Measurements from ENCODE around the gene ANKH. TPM values are rescaled to one million over a fixed set of nuclear protein-coding genes. Genes with fewer than 3 reads are reported as not detected.
"Not testable (repeated sequence)": the region's sequence is repeated elsewhere in the genome, so short reads cannot be mapped to it uniquely, and the experiment has no call there.

The ANKH gene
- polyA plus RNA-seq, 3 donors, result 12.9 to 18.7 (median 14.0) TPM

DNA sequence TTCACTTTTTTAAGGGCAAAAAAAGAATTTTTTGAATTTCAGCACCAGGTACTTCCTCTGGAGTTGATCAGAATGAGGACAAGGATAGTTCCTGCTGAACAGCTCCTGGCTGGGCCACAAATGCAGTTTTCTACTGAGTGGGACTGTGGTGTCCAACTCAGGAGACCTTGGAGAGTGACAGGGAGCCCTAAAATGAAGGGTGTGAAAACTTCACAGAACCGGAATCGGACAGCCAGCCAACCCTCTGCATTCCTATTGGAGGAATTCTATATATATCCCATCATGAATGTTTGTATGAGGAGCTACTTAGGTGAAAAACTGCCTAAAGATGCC, 40.6 kb downstream of the ANKH start:
- DNase-seq (ENCODE audit: low read depth in 3 of 3, low spot score in 2 of 3), result no peak

DNA sequence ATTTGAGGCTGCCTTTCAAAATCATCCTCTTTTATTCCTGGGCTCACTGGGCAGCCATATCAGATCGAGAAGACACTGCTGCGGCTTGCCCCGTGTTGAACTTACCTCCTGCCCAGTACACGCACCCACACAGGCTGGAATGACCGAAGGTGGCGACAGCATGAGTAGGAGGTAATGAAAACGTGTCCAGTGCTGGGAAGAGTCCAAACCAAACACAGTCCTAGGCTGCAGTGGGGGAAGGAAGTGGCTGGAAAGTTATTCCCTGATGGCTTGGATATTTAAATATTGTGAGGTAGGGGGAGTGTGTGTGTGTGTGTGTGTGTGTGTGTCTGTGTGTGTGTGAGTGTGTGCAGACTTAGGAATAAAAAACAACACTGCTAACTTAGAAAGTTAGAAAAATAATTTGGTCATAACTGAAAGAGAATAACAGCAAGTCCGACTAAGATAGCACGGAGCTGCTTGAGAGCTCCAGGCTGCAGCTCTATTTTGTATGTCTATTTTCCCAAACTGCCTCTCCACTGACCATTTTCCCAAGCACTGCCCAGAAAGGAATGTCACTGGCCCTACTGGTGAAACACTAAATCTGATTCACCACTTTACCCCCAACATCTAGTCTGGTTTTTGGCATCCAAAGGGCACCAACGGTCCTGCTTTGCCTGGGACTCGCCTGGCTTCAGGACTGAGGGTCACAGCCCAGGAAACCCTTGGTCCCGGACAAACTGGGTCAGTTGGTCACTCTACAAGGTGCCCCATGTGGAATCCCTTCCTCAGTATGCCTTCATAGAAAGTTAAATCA, 41.2 kb downstream of the ANKH start:
- no peak for DNase-seq (ENCODE audit: low read depth in 3 of 3, low spot score in 2 of 3)

DNA sequence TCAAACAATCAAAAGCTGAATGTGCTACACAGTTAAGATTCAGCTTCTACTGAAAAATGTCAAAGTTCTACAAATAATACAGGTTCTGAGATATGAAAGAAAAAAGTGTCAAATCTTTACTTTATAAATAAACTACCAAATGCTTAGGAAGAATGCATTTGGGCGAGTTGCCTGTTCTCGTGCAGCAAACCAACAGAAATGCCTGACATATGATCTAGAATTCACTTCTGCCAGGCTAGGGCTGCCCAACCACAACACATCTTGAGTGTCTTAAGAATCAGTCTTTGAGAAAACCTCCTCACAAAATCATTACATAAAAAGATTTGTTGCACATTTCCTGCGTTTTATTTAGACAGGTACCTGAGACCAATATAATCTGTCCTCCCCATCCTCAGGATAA, 42.2 kb downstream of the ANKH start:
- no peak for DNase-seq (ENCODE audit: low read depth in 3 of 3, low spot score in 2 of 3)

DNA sequence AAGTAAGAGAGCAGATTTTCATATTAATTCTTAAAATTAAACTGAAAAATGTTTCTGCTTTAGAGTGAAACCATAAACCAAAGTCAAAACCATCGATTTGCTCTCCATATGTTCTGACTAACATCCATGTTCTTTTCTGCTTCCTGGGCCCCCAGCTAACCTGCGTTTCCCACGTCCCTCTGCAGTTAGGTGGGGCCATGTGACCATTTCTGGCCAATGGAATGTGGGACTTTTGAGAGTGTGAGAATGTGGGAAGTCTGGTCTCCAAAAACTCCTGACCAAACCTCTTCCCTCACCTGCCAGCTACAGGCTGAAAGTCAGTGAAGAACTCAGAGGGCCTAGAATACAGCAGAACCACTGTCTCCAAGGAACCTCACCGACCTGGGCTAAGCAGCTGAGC, 44.9 kb downstream of the ANKH start:
- no peak for DNase-seq (ENCODE audit: low read depth in 3 of 3, low spot score in 2 of 3)

DNA sequence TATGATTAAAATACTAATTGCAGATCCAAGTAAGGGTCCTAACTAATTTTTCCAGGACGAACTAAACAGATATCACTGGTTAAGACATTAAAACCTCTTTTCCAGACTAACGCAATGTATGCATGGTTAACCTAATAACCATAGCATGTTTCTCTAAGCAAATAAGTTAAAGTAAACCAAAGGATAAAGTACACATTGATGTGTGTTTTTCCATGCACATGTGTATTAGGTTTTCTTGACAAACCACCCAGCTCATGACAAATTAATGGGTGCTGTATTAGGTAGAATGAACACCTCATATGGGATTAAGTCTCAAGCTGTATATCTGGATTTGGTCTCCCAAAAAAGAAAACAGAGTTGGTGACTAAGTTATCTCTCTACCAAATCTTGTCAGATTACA, 45.6 kb downstream of the ANKH start:
- DNase-seq (ENCODE audit: low read depth in 3 of 3, low spot score in 2 of 3), result no peak

DNA sequence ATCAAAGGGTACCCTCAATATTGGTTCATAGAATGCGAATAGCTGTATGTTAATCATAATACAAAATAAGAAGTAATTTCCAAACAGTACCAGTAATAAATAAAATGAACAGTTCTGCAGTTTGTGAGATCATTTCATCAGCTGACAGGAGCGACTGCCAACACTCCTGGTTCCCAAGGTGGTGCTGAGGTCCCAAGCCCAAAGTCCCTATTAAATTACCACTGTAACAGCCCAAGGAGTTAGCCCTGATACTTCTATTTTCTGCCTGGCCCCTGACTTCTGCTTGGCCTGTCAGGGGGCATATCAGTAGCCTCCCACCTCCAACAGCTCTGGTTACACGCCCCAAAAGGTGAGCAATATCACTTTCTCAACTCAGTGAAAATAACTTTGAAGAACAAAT, 47.1 kb downstream of the ANKH start:
- no peak for DNase-seq (ENCODE audit: low read depth in 3 of 3, low spot score in 2 of 3)

DNA sequence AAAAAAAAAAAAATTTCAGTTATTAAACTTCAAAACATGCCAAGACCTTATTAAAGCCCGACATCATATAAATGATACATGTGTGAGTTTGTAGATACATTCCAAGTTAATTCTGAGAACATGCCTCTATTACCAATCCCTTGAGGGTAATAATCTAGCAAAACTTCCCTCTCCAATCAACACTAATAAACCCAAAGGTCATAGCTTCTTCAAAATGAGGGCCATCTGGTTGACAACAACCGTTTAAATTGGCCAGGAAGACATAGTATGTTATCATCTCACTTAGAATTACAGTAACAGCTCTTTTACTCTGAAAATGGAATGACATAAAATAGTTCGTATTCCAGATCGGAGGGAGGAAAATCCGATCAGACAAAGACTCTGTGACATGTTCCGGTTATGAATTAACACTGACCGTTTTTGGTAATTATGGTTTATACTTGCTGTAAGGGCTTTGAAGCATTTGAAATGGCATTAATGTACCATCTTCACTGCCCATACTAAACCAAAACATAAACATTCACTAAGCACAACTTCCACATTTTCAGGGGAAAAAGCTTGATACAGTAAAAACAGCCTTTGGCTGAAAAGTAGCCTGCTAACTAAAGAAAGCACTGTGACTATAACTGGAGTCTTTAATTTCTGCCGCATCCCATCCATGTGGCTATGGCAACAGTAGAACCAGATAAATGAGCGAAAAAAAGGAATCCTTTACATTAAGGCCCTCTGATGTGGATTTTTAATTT, 50.3 kb downstream of the ANKH start:
- no peak for DNase-seq (ENCODE audit: low read depth in 3 of 3, low spot score in 2 of 3)

DNA sequence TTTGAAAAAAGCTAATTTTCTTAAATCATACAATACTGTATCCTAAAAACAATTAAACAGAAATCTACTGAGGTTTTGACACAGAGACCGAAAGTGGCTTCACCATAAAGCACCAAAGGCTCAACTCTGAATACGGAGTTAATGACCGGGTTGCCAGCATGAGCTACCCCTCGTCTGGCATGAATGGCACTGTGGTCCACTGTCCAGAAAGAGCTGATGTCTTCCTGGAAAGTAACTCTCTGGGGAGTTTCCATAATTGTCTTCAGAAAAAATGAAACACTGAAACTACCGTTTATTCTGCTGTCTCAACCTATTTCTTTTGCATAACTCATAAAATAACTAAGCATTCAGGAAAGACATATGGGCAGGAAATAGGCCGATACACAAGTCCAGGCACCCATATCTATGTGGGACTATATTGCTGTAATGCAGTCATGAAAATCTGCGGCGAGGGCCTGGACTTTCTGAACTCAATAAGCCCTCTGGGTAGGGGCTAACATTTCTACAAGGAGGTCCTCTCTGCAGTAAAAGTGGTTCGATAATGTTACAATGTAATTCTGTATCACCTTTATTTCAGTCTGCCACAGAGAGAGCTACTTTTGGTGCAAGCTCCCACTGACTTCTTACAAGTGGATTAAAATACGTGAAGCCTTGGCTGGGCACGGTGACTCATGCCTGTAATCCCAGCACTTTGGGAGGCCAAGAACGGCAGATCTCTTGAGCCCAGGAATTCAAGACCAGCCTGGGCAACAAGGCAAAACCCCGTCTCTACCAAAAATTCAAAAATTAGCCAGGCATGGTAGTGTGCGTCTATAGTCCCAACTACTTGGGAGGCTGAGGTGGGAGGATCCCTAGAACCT, 52.4 kb downstream of the ANKH start:
- no peak for DNase-seq (ENCODE audit: low read depth in 3 of 3, low spot score in 2 of 3)

DNA sequence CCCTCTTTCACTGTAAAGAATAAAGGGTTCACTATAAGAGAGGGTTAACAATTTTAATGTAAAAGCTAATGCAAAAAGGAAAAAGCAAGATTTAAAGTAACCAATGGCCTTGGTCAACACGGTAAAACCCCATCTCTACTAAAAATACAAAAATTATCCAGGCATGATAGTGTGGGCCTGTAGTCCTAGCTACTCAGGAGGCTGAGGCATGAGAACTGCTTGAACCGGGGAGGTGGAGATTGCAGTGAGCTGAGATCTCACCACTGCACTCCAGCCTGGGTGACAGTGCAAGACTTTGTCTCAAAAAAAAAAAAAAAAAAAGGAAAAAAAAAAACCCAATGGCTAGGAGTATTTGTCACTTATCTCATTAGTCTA, 53.8 kb downstream of the ANKH start:
- DNase-seq (ENCODE audit: low read depth in 3 of 3, low spot score in 2 of 3), result not testable (repeated sequence)

DNA sequence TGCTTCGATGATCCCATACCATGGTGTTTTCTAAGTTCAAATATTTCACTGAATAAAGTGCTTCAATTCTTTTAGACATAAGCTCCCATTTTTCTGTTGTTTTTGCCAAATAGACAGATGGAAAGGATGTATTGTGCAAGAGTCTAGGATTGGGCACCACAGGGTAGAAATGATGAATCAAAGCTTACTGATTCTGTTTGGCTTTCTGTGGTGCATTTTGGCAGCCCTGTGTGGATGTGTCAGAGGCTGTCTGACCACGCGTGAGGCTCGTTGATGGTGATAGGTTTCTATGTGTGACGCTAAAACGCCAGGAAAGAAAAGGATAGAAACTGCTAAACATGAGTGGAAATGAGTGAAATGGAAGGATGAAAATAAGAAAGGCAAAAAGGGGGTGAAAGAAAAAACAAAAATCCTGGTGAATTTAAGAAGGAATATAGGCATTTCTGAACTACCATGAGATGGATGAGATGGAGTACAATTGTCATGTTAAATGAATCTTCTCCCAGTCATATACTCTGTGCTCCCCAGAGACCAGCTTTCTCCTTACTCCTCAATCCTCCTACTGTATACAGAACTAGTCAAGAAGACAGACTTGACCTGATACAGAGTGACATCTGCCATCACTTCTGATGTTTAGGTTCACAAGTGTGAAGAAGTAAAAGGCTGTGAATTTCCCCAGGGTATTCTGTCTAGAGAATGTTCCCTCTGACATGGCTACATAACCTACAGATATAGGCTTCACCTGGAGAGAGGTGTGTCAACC, 54.4 kb downstream of the ANKH start:
- DNase-seq (ENCODE audit: low read depth in 3 of 3, low spot score in 2 of 3), result no peak

DNA sequence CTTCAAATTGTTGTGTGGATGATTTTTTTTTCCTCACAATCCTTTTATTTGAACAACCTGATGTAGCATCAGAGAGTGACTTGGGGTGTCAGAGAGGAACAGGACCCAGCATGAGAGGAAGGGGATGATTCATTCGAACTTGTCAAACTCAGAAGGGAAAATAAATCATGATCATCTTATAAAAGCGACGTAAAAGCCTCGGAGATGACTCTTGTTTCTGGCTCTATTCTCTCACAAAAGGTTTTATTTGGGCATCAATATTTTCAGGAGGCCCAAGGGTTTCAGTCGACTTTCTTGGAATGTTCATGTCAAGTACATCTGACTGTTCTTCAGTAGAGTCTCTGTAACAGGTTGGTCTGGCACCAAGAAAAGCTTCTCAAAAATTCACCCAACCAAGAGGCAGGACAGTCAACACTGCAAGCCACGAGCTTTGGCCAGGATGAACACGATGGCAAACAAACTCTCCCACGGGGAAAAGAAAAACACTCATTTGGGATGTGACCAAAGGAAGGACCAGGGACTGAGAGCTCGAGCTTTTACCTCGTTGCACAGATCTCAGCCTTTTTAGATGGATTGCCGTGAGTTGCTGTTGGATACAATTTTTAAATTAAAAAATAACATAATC, 55.1 kb downstream of the ANKH start:
- DNase-seq (ENCODE audit: low read depth in 3 of 3, low spot score in 2 of 3), result no peak

DNA sequence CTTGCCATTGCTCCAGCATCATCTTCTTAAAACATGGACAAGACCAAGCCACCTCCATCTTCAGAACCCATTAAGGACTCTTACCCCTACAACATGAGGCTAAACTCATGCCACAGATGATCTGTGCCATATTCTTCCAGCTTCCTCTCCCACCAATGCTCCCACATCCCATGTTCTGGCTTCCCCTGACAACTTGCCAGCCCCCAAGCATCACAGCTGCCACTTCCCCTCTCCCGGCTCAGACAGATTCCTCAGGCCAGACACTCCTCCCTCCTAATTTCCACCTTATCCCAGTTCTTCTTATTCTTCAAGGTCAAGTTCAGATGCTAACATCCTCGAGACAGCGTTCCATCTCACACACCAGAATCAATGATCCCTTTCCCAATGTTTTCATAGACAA, 57.8 kb downstream of the ANKH start:
- no peak for DNase-seq (ENCODE audit: low read depth in 3 of 3, low spot score in 2 of 3)

DNA sequence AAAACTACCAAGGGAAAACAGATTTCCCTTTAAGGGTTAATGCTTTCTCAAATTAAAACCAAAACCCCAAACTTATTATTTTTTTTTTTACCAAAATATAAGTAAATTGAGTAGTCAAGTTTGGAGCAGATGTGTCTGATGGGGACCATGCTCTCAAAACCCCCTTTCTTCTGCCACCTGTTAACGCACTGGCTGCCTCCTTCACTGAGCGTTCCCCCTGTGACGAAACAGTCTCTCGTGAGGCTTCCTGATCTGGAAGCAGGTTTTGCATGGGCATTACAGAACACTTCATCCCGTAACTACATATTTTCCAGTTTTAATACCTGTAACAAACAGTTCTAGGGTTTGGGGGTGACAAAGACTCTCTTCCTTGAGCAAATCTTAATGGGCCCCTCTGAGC, 59.4 kb downstream of the ANKH start:
- DNase-seq (ENCODE audit: low read depth in 3 of 3, low spot score in 2 of 3), result no peak

DNA sequence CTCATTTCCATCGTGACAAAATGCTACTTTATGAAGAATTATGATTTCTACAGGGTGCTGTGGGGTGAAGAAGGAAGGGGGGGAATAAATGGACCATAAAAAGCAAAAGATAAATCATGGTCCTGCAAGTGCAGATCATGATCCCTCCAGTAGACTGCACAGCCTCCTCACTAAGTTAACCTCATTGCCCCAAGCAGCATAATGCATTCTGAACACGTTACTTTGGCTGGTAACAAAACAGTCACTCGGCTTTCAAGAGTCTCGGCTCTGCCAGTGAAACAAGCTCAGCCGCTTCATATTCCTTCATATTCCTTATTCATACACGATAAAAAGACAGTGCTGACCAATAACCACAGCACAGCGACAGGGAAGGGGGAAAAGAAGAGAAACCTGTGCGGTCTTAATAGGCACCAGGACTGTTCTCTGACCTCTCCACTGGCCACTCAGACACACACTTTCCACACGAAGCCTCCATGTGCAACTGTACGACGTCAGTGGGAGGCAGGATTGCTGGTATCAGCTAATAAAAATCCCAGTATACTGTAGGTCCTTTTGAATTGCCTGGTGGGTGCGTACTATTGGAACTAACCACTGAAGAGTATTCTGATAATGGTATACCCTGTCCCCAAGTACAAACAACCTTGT, 60.5 kb downstream of the ANKH start:
- no peak for DNase-seq (ENCODE audit: low read depth in 3 of 3, low spot score in 2 of 3)

DNA sequence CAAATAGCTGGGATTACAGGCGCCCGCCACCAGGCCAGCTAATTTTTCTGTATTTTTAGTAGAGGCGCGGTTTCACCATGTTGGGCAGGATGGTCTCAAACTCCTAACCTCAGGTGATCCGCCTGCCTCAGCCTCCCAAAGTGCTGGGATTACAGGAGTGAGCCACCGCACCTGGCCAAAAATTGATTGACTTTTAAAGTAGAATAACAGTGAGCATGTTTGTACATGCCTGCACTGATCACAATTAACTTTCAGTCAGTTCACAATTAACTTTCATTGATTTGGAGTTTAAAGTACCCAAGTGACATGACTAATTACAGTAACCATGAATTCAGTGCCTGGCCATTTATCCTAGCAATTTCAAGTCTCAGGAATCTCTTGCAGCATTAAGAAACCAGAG, 61.3 kb downstream of the ANKH start:
- no peak for DNase-seq (ENCODE audit: low read depth in 3 of 3, low spot score in 2 of 3)

DNA sequence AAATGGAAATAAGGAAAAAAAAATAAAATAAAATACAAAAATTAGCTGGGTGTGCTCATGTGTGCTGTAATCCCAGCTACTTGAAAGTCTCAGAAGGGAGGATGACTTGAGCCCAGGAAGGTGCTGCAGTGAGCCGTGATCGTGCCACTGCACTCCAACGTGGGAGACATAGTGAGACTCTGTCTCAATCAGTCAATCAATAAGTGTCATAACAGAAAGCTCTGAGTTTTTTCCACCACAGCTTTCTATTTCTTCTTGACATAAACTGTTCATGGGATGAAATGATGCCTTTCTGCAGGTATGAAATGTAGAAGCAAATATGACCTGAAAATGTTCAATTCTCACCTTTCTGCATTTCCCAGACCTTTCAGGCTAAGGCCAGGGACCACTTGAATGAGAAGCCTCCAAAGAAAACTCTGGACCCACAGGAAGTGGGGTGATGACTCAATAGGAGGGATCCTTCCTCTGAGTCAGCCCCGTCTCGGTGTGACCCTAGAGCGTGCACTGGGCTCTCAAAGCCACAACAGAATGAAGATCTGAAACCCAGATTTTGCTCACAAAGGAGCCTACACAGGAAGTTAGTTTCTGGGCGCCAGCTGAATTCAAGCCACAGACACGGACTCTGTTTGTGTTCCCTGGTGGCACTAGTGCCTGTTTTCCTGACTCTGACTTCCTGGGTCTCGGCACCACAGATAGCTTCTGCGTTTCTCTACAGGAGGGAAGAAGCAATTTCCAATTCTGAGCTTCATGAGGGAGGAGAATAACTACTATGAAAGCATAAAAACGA, 62.0 kb downstream of the ANKH start:
- DNase-seq (ENCODE audit: low read depth in 3 of 3, low spot score in 2 of 3), result no peak

DNA sequence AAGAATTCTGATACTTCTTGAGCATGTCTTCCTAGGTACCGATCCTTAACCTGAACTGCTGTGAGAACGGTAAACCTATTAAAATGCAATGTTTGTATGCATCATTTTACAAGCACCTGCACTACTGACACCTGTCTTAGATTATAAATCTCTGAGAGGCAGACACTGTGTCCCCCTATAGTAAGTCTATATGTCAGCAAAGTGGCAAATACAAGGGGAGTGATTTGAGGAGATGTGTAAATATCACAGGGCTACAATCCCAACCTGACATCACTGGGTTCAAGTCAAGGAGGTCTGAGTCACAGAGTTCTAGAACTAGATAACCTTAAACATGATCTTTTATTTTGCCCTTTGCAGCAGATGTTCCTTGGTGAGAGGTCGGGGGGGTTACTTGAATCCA, 64.1 kb downstream of the ANKH start:
- DNase-seq (ENCODE audit: low read depth in 3 of 3, low spot score in 2 of 3), result no peak

DNA sequence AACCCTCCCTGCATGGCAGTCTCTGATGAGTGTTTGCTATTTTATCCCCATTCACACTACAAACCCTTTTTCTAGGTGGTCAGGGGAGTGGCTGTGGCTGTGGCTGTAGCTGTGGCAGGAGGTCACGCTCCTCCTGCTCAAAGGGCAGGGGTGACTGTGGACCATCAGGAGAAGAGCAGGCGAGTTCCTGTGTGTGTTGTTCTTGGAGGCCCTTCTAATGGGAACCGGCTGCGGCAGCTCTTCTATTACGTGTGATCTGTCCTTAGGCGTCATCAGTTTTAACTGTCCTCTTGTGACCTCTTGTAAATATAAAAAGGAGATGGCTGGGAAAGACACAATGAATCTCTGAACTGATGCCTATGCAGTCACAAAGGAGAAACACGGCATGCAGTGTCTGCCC, 65.1 kb downstream of the ANKH start:
- peak in 1 of 3 donors; percentile 15 for DNase-seq (ENCODE audit: low read depth in 3 of 3, low spot score in 2 of 3)

DNA sequence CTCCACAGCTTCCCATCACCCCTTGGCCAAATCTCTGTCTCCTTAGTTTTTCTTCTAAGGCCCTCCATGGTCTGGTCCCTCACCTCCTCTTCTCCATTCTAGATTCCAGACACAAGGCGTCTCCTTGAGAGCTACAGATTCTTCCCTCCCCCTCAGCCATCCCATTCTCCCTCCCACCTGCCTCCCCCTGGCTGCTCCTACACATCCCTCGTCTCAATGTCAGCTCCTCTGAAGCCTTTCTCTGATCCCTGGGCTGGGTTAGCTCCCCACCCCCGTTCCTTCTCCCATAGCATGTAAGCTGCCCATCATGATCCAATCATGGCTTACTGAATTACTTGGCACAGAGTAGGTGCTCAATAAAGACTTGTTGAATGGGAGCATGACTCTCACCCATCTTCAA, 69.0 kb downstream of the ANKH start:
- DNase-seq (ENCODE audit: low read depth in 3 of 3, low spot score in 2 of 3), result no peak

Measured in right renal cortex interstitium (tissue), 3 donors.